ENCODE measurements around the gene MAP3K15. TPM values are rescaled to one million over a fixed set of nuclear protein-coding genes. Genes with fewer than 3 reads are reported as not detected.

Gene MAP3K15
- total and polyA plus RNA-seq, 10 of the 15 experiments (the other 5 are each of a cell fraction or from before 2014, with no cell fraction given): 0.03 to 0.16 TPM; not detected in 8

DNA sequence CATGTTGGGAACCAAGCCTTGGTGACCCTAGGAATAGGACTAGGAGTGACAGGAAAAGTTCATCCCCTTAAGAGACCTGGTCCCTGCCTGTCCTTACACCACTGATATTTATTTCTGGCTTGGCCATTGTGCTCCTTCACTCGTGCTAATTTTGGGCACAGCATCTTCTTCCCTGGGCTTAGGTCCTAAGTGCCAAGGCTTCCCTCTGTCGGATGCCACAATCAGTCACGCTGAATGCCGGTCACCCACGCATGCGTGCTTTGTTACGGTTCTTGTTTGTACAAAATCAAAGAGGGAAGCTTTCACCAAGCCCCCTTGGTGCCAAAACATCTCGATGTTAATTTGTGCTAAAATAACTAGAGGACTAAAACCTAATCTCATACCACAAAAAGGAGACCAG lies 17.4 kb upstream of the MAP3K15 start:
- no peak overlapping the region for H3K27ac ChIP-seq (ENCODE audit: control insufficient read depth, insufficient read depth)
- ATAC-seq (no peak), DNase-seq (ENCODE audit: low read depth, low spot score) (no peak), FAIRE-seq (no peak)
- no peaks in the 10 kb centered on the region for H3K36me3 ChIP-seq (ENCODE audit: control insufficient read depth in 2 of 2, insufficient read depth in 2 of 2, low read length in 1 of 2)
- intact Hi-C loops (cut with micrococcal nuclease; ENCODE audit: unreplicated experiment) (loop anchor here (5.0 kb wide), 2 partner anchors 160 to 1140 kb away; no protein-coding TSS in a partner anchor), in situ Hi-C loops (cut with MboI) (no loop called here)
- no TSS peak for BruUV-seq (replicated peaks)
- ChIA-PET POLR2A (no interaction called here), CTCF (interaction anchor here (1.4 kb wide), 1 partner anchor 158 kb away, joined by 4 read pairs; no protein-coding TSS in a partner anchor), SMC1A (ENCODE audit: uncharacterized antibody, unreplicated experiment) (no interaction called here), RAD21 (ENCODE audit: unreplicated experiment) (no interaction called here)
- no peaks in the 10 kb centered on the region for H3K27me3 ChIP-seq (replicated peaks in 1 of 2; ENCODE audit: control insufficient read depth in 2 of 2, insufficient read depth in 2 of 2, low read length in 1 of 2)
- no peak overlapping the region for H3K4me2 ChIP-seq (ENCODE audit: control insufficient read depth, insufficient read depth)
- 83% methylated on average over 8 of the region's 8 CpGs for WGBS (ENCODE audit: insufficient coverage, insufficient replicate concordance, low lambda C conversion rate, missing lambda C conversion rate)
- H3K4me1 ChIP-seq (ENCODE audit: control insufficient read depth, insufficient read depth, low read length): no peaks in the 10 kb centered on the region
- no peak overlapping the region for H3K4me3 ChIP-seq
- H2AFZ ChIP-seq (ENCODE audit: control insufficient read depth, low read depth, low read length): no peak overlapping the region
- no peaks in the 10 kb centered on the region for H3K9me3 ChIP-seq (replicated peaks; ENCODE audit: control insufficient read depth, insufficient read depth, low read length)
- H3K9ac ChIP-seq (ENCODE audit: control insufficient read depth, insufficient read depth, low read length): no peak overlapping the region
- no peaks in the 10 kb centered on the region for H3K79me2 ChIP-seq (ENCODE audit: control insufficient read depth, insufficient read depth, low read length)
- no peaks in the 10 kb centered on the region for H4K20me1 ChIP-seq (ENCODE audit: control insufficient read depth, insufficient read depth)
- TF ChIP-seq, protein P1, sequence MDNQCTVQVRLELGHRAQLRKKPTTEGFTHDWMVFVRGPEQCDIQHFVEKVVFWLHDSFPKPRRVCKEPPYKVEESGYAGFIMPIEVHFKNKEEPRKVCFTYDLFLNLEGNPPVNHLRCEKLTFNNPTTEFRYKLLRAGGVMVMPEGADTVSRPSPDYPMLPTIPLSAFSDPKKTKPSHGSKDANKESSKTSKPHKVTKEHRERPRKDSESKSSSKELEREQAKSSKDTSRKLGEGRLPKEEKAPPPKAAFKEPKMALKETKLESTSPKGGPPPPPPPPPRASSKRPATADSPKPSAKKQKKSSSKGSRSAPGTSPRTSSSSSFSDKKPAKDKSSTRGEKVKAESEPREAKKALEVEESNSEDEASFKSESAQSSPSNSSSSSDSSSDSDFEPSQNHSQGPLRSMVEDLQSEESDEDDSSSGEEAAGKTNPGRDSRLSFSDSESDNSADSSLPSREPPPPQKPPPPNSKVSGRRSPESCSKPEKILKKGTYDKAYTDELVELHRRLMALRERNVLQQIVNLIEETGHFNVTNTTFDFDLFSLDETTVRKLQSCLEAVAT (IDR thresholded peaks at IDR 0.05): no peak
- TF ChIP-seq RFX5 (IDR thresholded peaks at IDR 0.05; ENCODE audit: low read depth, low read length): no peak
- TF ChIP-seq RB1 (IDR thresholded peaks at IDR 0.05; ENCODE audit: borderline replicate concordance): no peak
- TF ChIP-seq ZNF384 (IDR thresholded peaks at IDR 0.05; ENCODE audit: borderline replicate concordance, low read depth, low read length): no peak
- TF ChIP-seq SREBF2 (IDR thresholded peaks at IDR 0.05; ENCODE audit: low read length): no peak
- no peak for TF ChIP-seq STAT3 (IDR thresholded peaks at IDR 0.05; ENCODE audit: low read depth, low read length)
- no peak for TF ChIP-seq CHD4 (IDR thresholded peaks at IDR 0.05)
- no peak for TF ChIP-seq JUNB (IDR thresholded peaks at IDR 0.05)
- no peak for TF ChIP-seq SP1 (IDR thresholded peaks at IDR 0.05; ENCODE audit: low read depth, low read length)
